Measurements from ENCODE around the gene CORO7.

Gene CORO7

DNA sequence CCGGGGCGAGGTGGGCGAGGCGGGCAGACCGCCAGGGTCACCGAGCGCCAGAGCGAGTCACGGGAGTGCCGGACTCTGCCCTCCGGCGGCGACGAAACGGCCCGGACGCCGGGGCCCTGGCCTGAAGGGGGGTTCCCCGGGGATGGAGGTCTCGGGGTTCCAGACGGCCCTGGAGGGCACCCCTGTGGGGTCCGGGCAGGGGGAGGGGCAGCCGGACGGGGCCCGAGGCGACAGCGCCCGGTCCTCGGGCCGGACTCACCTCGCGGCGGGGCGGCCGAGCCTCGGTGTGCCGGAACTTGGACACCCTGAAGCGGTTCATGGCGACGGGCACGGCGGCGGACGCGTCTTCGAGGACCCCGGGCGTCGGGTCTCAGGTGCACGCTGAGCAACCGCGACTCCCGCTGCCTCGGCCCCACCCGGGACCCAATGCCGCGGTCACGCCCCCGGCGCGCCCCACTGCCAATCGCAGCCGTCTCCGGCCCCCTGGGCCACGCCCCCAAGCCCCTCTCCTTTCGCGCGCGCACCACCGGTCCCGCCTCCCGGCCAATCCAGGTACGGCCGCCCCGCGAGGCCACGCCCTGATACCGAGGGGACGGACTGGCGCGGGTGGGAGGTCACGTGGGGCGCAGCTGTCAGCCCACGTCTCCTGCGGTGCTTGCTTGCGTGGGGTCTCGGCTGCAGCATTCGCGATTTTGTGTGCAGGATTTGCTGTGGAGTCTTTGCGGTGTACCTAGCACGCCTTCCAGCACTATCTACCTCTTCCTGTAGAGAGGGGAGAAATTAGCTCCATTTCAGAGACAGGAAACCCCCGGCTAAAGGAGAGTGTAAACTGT, at the start of gene CORO7:
Gene CORO7, minus strand, starts transcription at position 397 of the 833 bp plus-strand sequence. Its CDS starts 78 bp downstream, at position 319.
- DNase-seq (ENCODE audit: low read depth in 2 of 2), result peak; percentile 98

- DNase-seq (ENCODE audit: low read depth in 2 of 2), result no peak
These were observed 47.2 kb upstream of the CORO7 start for GRCh38 chr16:4463522-4464163.

DNA sequence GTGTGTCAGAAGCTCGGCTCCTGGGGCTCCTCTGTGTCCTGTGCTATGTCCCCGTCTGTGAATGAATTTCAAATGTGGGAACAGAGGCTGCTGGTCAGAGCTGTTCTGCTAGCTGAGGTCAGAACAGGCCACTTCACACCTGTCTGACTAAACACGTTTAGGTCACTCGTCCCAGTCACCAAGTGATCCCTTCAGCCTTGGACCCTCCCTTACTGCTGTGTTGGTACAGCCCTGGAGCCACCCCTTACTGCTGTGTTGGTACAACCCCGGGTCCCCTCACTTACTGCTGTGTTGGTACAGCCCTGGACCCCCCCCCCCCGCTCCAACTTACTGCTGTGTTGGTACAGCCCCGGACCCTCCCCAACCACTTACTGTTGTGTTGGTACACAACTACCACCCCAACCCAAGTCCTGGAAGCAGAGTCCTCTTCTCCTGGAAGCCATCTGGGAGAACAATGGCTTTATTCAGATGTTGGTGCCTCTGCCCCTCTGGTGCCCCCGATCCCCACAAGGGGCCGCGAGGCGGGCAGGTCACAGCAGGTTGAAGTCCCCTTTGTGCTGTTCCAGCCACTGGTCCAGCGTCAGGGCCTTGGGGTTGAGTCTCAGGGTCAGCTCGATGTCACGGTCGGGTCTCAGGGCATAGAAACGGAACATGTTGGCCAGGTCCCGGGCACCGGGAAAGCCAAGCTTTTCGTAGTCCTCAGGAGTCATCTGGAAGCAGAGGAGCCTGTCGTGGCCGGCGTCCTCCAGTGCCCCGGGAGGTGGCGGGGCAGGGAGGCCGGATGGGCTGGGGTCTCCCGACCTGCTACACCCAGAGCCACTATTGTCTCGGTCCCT, 45.1 kb upstream of the CORO7 start:
- DNase-seq (ENCODE audit: low read depth in 2 of 2), result no peak

- no peak for DNase-seq (ENCODE audit: low read depth in 2 of 2)
These were observed 44.5 kb upstream of the CORO7 start for GRCh38 chr16:4460936-4461249.

- no peak for DNase-seq (ENCODE audit: low read depth in 2 of 2)
These were observed 39.6 kb upstream of the CORO7 start for GRCh38 chr16:4455951-4456350.

DNA sequence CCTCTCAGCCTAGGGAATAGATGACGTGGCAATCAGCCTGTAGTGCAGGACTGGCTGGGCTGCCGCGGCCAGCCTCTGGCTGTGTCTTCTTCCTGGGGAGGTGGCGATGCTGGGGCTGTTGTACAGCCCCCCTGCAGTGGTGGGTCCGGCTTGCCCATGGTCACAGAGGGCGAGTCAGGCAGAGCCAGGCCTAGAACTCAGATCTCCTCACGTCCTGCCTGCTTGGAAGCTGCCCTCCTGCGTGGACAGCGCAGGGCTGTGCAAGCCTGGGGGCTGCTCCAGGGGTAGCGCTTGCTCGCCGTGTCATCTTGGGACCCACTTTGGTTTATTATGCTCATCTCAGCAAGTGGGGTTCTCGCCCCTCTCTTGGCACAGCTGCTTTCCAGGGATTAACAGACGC, 38.7 kb upstream of the CORO7 start:
- DNase-seq (ENCODE audit: low read depth in 2 of 2), result no peak

- no peak for DNase-seq (ENCODE audit: low read depth in 2 of 2)
These were observed 38.2 kb upstream of the CORO7 start for GRCh38 chr16:4454623-4455022.

- no peak for DNase-seq (ENCODE audit: low read depth in 2 of 2)
These were observed 36.3 kb upstream of the CORO7 start for GRCh38 chr16:4452674-4453073.

- no peak for DNase-seq (ENCODE audit: low read depth in 2 of 2)
These were observed 34.6 kb upstream of the CORO7 start for GRCh38 chr16:4450931-4451519.

DNA sequence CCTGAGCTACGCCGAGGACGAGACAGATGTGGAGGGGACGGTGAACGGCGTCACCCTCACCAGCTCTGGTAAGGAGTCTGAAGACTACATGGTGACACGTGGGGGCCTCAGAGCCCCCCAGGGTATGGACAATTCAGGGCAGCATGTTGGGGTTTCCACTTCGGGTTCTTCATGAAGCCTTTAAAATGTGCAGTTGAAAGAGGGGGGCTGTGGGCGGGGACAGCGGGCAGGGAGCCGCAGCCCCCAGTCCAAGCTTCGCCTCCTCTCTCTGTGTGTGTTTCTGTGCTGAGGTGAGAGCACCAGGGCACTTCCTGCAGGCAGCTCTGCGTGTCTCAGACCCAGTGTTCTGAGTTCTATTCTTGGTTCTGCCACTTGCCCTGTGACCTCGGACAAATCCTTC, 34.0 kb upstream of the CORO7 start:
- no peak for DNase-seq (ENCODE audit: low read depth in 2 of 2)

DNA sequence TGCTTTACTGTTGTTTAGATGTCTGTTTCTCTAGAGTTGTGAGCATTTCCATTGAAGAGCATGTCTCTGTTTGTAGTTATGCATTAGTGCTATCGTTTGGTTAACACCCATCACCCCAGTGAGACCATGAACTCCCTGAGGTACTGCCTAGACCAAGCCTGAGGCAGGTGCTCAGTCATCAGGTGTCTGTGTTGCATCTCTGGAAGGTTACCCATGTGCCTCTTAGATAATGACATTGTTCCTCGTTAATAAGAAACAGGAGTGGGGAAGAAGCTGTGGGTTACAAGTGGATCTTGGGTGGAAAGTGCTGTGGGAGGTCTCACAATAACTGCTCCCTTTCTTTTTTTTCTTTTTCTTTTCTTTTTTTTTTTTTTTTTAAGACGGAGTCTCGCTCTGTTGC, 27.6 kb upstream of the CORO7 start:
- DNase-seq (ENCODE audit: low read depth in 2 of 2), result no peak

DNA sequence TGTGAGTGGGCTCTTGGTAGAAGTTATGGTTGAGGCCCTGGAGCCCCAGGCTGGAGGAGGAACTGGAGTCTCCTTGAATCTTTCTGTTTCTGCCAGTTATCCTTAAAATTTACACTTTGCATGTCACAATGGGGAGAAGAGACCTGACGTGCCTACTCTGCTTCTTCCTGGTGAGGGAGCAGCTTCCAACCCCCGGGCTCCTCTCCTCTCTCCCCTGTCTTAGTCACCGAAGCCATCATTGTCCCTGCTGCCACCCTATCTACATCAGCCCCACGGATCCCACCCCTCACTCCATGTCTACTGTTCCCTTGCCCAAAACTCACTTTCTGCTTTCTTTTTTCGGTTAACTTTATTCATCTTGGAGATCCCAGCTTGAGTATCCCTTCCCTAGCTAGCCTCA, 26.9 kb upstream of the CORO7 start:
- no peak for DNase-seq (ENCODE audit: low read depth in 2 of 2)

- no peak for DNase-seq (ENCODE audit: low read depth in 2 of 2)
These were observed 26.0 kb upstream of the CORO7 start for GRCh38 chr16:4442371-4442770.

- DNase-seq (ENCODE audit: low read depth in 2 of 2), result no peak
These were observed 21.0 kb upstream of the CORO7 start for GRCh38 chr16:4437366-4437765.

GRCh38 chr16:4435337-4436067, 19.1 kb upstream of the CORO7 start:
- no peak for DNase-seq (ENCODE audit: low read depth in 2 of 2)

- DNase-seq (ENCODE audit: low read depth in 2 of 2), result no peak
These were observed 17.8 kb upstream of the CORO7 start for GRCh38 chr16:4433914-4434787.

DNA sequence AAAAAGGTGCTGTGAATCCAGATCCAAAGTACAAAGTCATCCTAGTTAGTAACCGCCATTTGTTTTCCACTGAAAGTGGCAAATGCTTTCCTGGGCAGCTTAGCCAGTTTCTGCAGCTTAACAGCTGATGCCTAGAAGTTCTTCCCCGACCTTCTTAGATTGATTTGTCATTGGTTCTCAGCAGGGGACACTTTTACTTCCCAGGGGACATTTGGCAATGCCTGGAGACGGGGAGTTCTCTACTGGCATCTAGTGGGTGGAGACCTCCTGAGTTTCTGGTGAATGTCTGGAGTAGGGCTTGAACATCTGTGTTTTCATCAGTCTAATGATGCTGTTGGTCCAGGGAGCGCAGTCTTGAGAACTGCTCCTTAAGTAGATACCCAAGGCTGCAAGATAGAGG, 16.8 kb upstream of the CORO7 start:
- DNase-seq (ENCODE audit: low read depth in 2 of 2), result no peak

DNA sequence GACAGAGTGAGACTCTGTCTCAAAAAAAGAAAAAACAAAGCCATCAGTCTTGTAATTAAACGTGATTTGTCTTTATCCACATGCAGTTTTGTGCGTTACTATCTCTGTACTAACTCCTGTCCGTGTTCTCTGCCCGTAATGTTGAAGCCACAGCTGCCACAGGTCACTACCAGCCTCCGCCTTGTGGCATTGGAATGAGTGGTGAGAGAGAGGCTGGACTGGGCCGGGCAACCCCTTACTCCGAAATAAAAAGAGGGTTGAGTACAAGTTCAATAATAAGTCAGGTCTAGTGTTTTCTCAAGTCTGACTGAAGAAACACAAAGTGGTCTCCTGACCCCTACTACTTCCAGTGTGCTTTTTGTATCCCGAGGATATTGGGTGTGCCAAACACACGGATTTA, 14.6 kb upstream of the CORO7 start:
- DNase-seq (ENCODE audit: low read depth in 2 of 2), result no peak

DNA sequence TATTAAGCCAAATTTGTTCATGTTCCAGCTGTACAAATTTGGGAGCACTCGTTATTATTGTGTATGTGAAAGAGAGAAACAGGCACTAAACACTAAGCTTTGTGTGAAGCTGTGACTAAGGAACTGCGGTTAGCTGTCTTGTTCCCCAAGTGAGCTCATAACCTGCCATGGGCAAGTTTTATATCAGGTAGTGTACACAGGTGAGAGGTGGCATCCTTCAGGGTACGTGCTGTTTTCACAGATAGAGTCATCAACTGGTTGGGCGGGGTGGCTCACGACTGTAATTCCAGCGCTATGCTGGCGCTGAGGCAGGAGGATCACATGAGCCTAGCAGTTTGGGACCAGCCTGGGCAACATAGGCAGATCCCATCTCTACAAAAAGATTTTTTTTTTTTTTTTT, 12.1 kb upstream of the CORO7 start:
- no peak for DNase-seq (ENCODE audit: low read depth in 2 of 2)

DNA sequence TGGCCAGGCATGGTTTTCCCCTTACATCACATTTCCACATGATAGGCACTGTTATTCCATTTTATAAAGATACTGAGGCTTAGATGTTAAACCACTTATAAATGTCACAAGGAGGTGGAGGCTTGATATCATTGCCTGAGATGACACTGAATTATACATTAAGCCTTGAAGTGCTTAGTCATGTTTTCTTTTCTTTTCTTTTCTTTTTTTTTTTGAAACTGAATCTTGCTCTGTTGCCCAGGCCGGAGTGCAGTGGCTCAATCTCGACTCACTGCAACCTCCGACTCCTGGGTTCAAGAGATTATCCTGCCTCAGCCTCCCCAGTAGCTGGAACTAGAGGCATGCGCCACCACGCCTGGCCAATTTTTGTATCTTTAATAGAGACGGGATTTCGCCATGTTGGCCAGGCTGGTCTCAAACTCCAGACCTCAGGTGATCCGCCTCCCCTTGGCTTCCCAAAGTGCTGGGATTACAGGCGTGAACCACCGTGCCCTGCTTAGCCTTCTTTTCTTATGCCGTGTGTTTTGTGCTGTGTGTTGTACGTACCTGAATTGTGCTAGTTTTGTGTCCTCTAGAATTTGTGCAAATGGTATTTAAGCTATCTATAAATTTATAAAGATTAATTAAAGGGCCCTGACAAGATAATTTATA, 10.5 kb upstream of the CORO7 start:
- DNase-seq (ENCODE audit: low read depth in 2 of 2), result no peak

All from activated CD4-positive, alpha-beta T cell treated with anti-CD3 and anti-CD28 coated beads for 24 hours (primary cell).